CD4-positive, alpha-beta memory T cell (primary cell): Measurements from ENCODE around the gene HS1BP3. TPM values are rescaled to one million over a fixed set of nuclear protein-coding genes. Genes with fewer than 3 reads are reported as not detected.

Source experiments
- CTCF ChIA-PET: fragments of 350-600 bp; sonication (Branson Sonifier 250); formaldehyde crosslinking; loops from one replicate; lab custom pipeline; 2021; ENCODE audit warnings: inconsistent platforms; ENCODE audit not compliant: partially characterized antibody; lab: Charles Lee
- POLR2A ChIA-PET: fragments of 350-600 bp; sonication (Branson Sonifier 250); formaldehyde crosslinking; loops from one replicate; lab custom pipeline; 2021; ENCODE audit not compliant: partially characterized antibody; lab: Charles Lee
- DNase-seq, 5 donors: peaks; one replicate each; pipeline versions ENCODE4 v3.0.0 to v3.0.0-alpha.2; 2020 to 2022; ENCODE audit warnings: mixed read lengths in 1 of 5
- H3K27ac ChIP-seq: one replicate; pipeline ENCODE4 v1.7.0; 2013; ENCODE audit warnings: low read depth, low read length
- H3K27me3 ChIP-seq: 2 replicates; pipeline ENCODE4 v1.7.0; 2013; ENCODE audit warnings: mild to moderate bottlenecking, low read length, moderate library complexity; ENCODE audit not compliant: insufficient read depth
- H3K36me3 ChIP-seq: 2 replicates; pipeline ENCODE4 v1.7.0; 2013; ENCODE audit warnings: mild to moderate bottlenecking, low read length, moderate library complexity; ENCODE audit not compliant: insufficient read depth
- H3K4me1 ChIP-seq: 2 replicates; pipeline ENCODE4 v1.7.0; 2013; ENCODE audit warnings: mild to moderate bottlenecking, low read length, moderate library complexity; ENCODE audit not compliant: insufficient read depth
- H3K4me3 ChIP-seq, 2 donors: one replicate each; pipeline ENCODE4 v1.7.0; 2013; ENCODE audit warnings: low read length in 2 of 2, mild to moderate bottlenecking in 1 of 2
- H3K9me3 ChIP-seq, 2 donors: one replicate each; pipeline ENCODE4 v1.7.0; 2013; ENCODE audit warnings: low read length in 2 of 2, control low read depth in 1 of 2; ENCODE audit not compliant: control insufficient read depth in 1 of 2
- H3K27ac Mint-ChIP-seq, 7 donors: one replicate each; pipeline ENCODE4 v1.8.0; 2020 to 2021; ENCODE audit warnings: mixed read lengths in 7 of 7, mild to moderate bottlenecking in 6 of 7, inconsistent platforms in 3 of 7, moderate library complexity in 3 of 7
- H3K27me3 Mint-ChIP-seq, 2 donors: one replicate each; pipeline ENCODE4 v1.8.0; 2020 to 2021; ENCODE audit warnings: mixed read lengths in 2 of 2
- H3K36me3 Mint-ChIP-seq, 2 donors: one replicate each; pipeline ENCODE4 v1.8.0; 2020 to 2021; ENCODE audit warnings: mixed read lengths in 2 of 2, inconsistent platforms in 1 of 2, mild to moderate bottlenecking in 1 of 2
- H3K4me1 Mint-ChIP-seq, 4 donors: one replicate each; pipeline ENCODE4 v1.8.0; 2020 to 2021; ENCODE audit warnings: mixed read lengths in 4 of 4, mild to moderate bottlenecking in 1 of 4
- H3K4me3 Mint-ChIP-seq, 8 donors: one replicate each; pipeline ENCODE4 v1.8.0; 2020 to 2021; ENCODE audit warnings: mixed read lengths in 8 of 8, mild to moderate bottlenecking in 7 of 8, moderate library complexity in 6 of 8, inconsistent platforms in 3 of 8
- H3K9me3 Mint-ChIP-seq, 8 donors: one replicate each; pipeline ENCODE4 v1.8.0; 2020 to 2021; ENCODE audit warnings: mixed read lengths in 8 of 8, mild to moderate bottlenecking in 5 of 8, inconsistent platforms in 3 of 8, moderate library complexity in 1 of 8
- intact Hi-C: fragments of 100-400 bp; cut with micrococcal nuclease; formaldehyde crosslinking; loops from one replicate; pipeline ENCODE4 v1.15.1; 2023
- polyA plus RNA-seq, 2 donors: library from polyadenylated mRNA; unstranded; fragments of 300-500 nt; fragmentation: Illumina TruSeq; gene quantifications; one replicate each; pipeline ENCODE4 v1.2.3, GENCODE V29; 2021
- total RNA-seq, 2 experiments: library from RNA; stranded (reverse); gene quantifications; one replicate each; pipeline ENCODE4 v1.2.3, GENCODE V29; 2021

Gene HS1BP3
- total and polyA plus RNA-seq, 4 experiments from 2014 or later: 16.7 to 20.1 (median 18.8) TPM

DNA sequence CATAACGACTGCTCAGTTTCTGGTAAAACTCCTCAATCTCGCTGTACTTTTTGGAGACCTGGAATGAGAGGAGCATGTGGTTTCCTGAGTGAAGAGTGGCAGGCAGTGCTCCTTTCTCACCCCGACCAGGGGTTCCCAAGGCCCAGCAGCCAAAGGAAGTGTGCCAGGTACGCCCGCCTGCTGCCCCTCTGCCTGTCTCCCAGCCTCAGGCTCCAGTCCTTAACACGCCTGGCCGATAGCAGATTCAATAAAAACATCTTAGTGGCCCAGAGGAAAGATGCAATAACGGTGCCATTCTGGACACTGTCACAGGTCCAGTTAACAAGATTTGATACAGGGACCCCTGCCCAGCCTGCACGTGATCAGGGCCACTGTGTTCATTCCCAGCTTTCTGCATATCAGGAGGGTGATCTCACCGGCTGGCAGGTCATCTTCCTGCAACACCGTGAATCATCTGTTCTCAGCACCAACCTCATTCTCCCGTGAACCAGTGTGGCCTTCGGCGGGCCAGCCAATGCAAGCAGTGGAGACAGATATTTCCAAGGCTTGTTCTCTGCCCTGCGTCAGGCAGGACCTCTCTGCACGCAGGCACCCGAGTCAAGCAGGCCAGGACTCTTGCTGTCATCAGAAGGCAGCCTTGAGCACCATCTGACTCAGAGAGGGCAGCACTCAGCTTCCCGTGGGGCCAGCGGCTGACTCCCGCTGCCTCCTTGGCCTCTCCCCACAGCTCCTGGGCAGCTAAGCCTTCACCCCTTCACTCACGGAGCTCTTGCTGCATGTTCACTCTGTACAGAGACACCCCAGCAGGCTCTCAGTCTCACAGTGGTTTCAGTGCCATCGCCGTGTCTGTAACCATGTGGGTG is 9.5 kb downstream of the HS1BP3 start:
- no peak overlapping the region for H3K4me3 ChIP-seq
- H3K27ac ChIP-seq: no peak overlapping the region
- peaks cover 5 to 13% (median 7%) of the 10 kb centered on the region in 4 donors for H3K4me1 Mint-ChIP-seq
- peaks cover 43 to 61% of the 10 kb centered on the region in 2 donors for H3K36me3 Mint-ChIP-seq
- no peaks in the 10 kb centered on the region for H3K27me3 Mint-ChIP-seq
- no peaks in the 10 kb centered on the region for H3K27me3 ChIP-seq
- CTCF ChIA-PET: interaction anchor here (0.5 to 6.1 kb wide), 18 partner anchors 9 to 314 kb away, joined by 3 to 94 read pairs (median 6); partner anchors contain the start of genes HS1BP3 and RHOB
- H3K9me3 Mint-ChIP-seq: no peaks in the 10 kb centered on the region
- intact Hi-C loops: no loop called here
- no peaks in the 10 kb centered on the region for H3K4me1 ChIP-seq
- H3K9me3 ChIP-seq: no peaks in the 10 kb centered on the region
- POLR2A ChIA-PET: interaction anchor here (1.1 to 4.1 kb wide), 3 partner anchors 10 to 230 kb away, joined by 3 to 20 read pairs (median 13); partner anchors contain the start of genes HS1BP3 and RHOB
- no peak for DNase-seq
- H3K36me3 ChIP-seq: peaks cover 11% of the 10 kb centered on the region
- H3K4me3 Mint-ChIP-seq: no peak overlapping the region
- H3K27ac Mint-ChIP-seq: peak overlapping the region in 1 of 7 donors; percentile 59

GRCh38 chr2:20640411-20641122 is 10.3 kb downstream of the HS1BP3 start:
- Histone ChIP-seq H3K9me3 (no peaks in the 10 kb centered on the region), H3K4me1 (no peaks in the 10 kb centered on the region), H3K27me3 (no peaks in the 10 kb centered on the region), H3K36me3 (peaks cover 11% of the 10 kb centered on the region), H3K4me3 (no peak overlapping the region), H3K27ac (no peak overlapping the region)
- intact Hi-C loops: no loop called here
- Mint-ChIP-seq H3K4me1 (peaks cover 5 to 13% (median 7%) of the 10 kb centered on the region in 4 donors), H3K27me3 (no peaks in the 10 kb centered on the region), H3K4me3 (no peak overlapping the region), H3K9me3 (no peaks in the 10 kb centered on the region), H3K36me3 (peaks cover 45 to 59% of the 10 kb centered on the region in 2 donors), H3K27ac (no peak overlapping the region)
- no peak for DNase-seq
- POLR2A ChIA-PET: interaction anchor here (4.1 kb wide), 1 partner anchor 193 kb away, joined by 20 read pairs; the partner anchor contains the start of gene RHOB
- CTCF ChIA-PET: interaction anchor here (1.2 to 6.1 kb wide), 8 partner anchors 10 to 238 kb away, joined by 3 to 94 read pairs (median 10); partner anchors contain the start of gene HS1BP3

GRCh38 chr2:20638646-20639430 is 12.1 kb downstream of the HS1BP3 start:
- no peak overlapping the region for H3K4me3 ChIP-seq
- Mint-ChIP-seq H3K4me3 (no peak overlapping the region), H3K36me3 (peaks cover 34 to 55% of the 10 kb centered on the region in 2 donors), H3K9me3 (no peaks in the 10 kb centered on the region), H3K27me3 (no peaks in the 10 kb centered on the region), H3K27ac (peak overlapping the region in 1 of 7 donors; percentile 19), H3K4me1 (peaks cover 0 to 8% (median 4%) of the 10 kb centered on the region in 4 donors)
- H3K4me1 ChIP-seq: no peaks in the 10 kb centered on the region
- H3K27me3 ChIP-seq: no peaks in the 10 kb centered on the region
- H3K36me3 ChIP-seq: peaks cover 11% of the 10 kb centered on the region
- CTCF ChIA-PET: interaction anchor here (5.8 to 6.1 kb wide), 2 partner anchors 199 to 227 kb away, joined by 92 to 94 read pairs; no protein-coding TSS in a partner anchor
- intact Hi-C loops: no loop called here
- H3K27ac ChIP-seq: no peak overlapping the region
- no peak for DNase-seq
- POLR2A ChIA-PET: interaction anchor here (0.7 kb wide), 1 partner anchor 13 kb away, joined by 3 read pairs; no protein-coding TSS in a partner anchor
- no peaks in the 10 kb centered on the region for H3K9me3 ChIP-seq

GRCh38 chr2:20638014-20638413 is 12.9 kb downstream of the HS1BP3 start:
- H3K36me3 ChIP-seq: peaks cover 11% of the 10 kb centered on the region
- peaks cover 0 to 4% (median 3%) of the 10 kb centered on the region in 4 donors for H3K4me1 Mint-ChIP-seq
- no peaks in the 10 kb centered on the region for H3K27me3 ChIP-seq
- no peaks in the 10 kb centered on the region for H3K9me3 ChIP-seq
- H3K36me3 Mint-ChIP-seq: peaks cover 30 to 51% of the 10 kb centered on the region in 2 donors
- H3K27ac ChIP-seq: no peak overlapping the region
- no peaks in the 10 kb centered on the region for H3K4me1 ChIP-seq
- H3K9me3 Mint-ChIP-seq: no peaks in the 10 kb centered on the region
- no peak overlapping the region for H3K4me3 ChIP-seq
- POLR2A ChIA-PET: no interaction called here
- DNase-seq: no peak
- H3K27me3 Mint-ChIP-seq: no peaks in the 10 kb centered on the region
- H3K4me3 Mint-ChIP-seq: no peak overlapping the region
- intact Hi-C loops: no loop called here
- H3K27ac Mint-ChIP-seq: no peak overlapping the region
- CTCF ChIA-PET: no interaction called here

GRCh38 chr2:20637147-20637546 is 13.8 kb downstream of the HS1BP3 start:
- no peak overlapping the region for H3K4me3 ChIP-seq
- Mint-ChIP-seq H3K4me1 (no peaks in the 10 kb centered on the region), H3K27ac (no peak overlapping the region), H3K36me3 (peaks cover 27 to 46% of the 10 kb centered on the region in 2 donors), H3K27me3 (no peaks in the 10 kb centered on the region), H3K4me3 (no peak overlapping the region), H3K9me3 (no peaks in the 10 kb centered on the region)
- no peaks in the 10 kb centered on the region for H3K9me3 ChIP-seq
- no peak for DNase-seq
- H3K27me3 ChIP-seq: no peaks in the 10 kb centered on the region
- POLR2A ChIA-PET: no interaction called here
- H3K4me1 ChIP-seq: no peaks in the 10 kb centered on the region
- intact Hi-C loops: no loop called here
- CTCF ChIA-PET: interaction anchor here (0.8 kb wide), 1 partner anchor 196 kb away, joined by 4 read pairs; no protein-coding TSS in a partner anchor
- H3K36me3 ChIP-seq: peaks cover 11% of the 10 kb centered on the region
- no peak overlapping the region for H3K27ac ChIP-seq

DNA sequence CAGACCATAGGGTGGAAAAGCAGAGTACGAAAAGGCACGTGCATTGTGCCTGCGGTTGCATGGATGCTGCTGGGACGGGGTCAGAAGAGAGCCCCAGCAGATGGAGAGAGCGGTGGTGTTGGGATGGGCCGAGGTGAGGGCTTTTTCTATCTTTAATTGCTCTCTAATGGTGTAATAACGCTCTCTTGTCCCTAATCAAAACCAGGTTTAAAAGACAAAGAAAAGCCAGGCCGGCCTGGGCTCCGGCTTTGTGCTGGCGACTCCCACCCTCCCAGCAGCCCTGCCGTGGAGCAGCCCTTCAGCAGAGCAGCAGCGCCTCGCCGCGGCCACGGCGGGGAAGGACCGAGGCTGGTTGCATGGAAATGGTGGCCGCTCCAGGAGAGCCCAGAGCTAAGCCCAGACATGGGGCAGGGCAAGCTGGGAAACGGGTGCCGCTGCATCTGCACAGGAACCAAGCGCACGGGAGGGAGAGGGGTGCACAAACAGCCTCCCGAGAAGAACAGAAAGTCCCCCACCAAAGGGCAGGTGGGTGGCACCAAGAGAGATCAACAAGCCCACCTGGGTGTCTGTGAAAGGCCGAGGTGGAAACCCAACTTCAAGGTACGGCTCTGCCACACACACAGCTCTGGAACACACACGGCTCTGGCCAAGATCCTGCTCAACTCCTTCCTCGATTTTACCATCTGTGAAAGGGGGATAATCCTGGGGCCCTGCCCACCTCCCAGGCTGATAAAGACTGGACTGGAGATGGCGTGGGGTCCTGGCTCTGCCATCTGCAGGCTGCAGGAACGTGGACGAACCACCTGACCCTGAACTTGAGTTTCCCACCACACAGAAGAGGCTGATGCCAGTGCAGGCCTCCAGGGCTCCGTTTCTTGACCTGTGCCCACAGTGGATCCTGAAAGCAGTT is 15.0 kb downstream of the HS1BP3 start:
- intact Hi-C loops: no loop called here
- ChIA-PET POLR2A (interaction anchor here (1.3 to 1.6 kb wide), 2 partner anchors 15 to 189 kb away, joined by 4 to 5 read pairs; partner anchors contain the start of genes HS1BP3 and RHOB), CTCF (interaction anchor here (0.7 to 3.3 kb wide), 3 partner anchors 7 to 37 kb away, joined by 3 to 20 read pairs (median 10); partner anchors contain the start of gene HS1BP3)
- Mint-ChIP-seq H3K4me3 (no peak overlapping the region), H3K9me3 (no peaks in the 10 kb centered on the region), H3K4me1 (no peaks in the 10 kb centered on the region), H3K36me3 (peaks cover 20 to 40% of the 10 kb centered on the region in 2 donors), H3K27ac (peak overlapping the region in 1 of 7 donors; percentile 17), H3K27me3 (no peaks in the 10 kb centered on the region)
- Histone ChIP-seq H3K36me3 (peaks cover 9% of the 10 kb centered on the region), H3K4me1 (no peaks in the 10 kb centered on the region), H3K9me3 (no peaks in the 10 kb centered on the region), H3K4me3 (no peak overlapping the region), H3K27ac (no peak overlapping the region), H3K27me3 (no peaks in the 10 kb centered on the region)
- peak in 4 of 5 donors; percentile 8 to 20 (median 18) for DNase-seq
